ENCODE data around the gene SLC6A17. TPM values are rescaled to one million over a fixed set of nuclear protein-coding genes. Genes with fewer than 3 reads are reported as not detected.

The SLC6A17 gene
- polyA plus RNA-seq, 6 donors from 2014 or later, result not detected

GRCh38 chr1:110165761-110166231 is 15.5 kb downstream of the SLC6A17 start:
- H3K27ac Mint-ChIP-seq, result no peak overlapping the region
- DNase-seq, result no peak
- peaks cover 0 to 1% of the 10 kb centered on the region in 2 donors for H3K36me3 Mint-ChIP-seq
- peaks cover 0 to 2% (median 0%) of the 10 kb centered on the region in 7 donors for H3K9me3 Mint-ChIP-seq
- no peaks in the 10 kb centered on the region for H3K4me1 Mint-ChIP-seq
- H3K4me3 Mint-ChIP-seq, result no peak overlapping the region
- peaks cover 7 to 36% (median 17%) of the 10 kb centered on the region in 3 donors for H3K27me3 Mint-ChIP-seq
- no peak for ATAC-seq (ENCODE audit: low read depth in 2 of 2)

GRCh38 chr1:110166861-110167260 is 16.6 kb downstream of the SLC6A17 start:
- H3K4me3 Mint-ChIP-seq, result no peak overlapping the region
- ATAC-seq (ENCODE audit: low read depth in 2 of 2) (no peak), DNase-seq (no peak)
- peaks cover 0 to 1% (median 0%) of the 10 kb centered on the region in 7 donors for H3K9me3 Mint-ChIP-seq
- no peak overlapping the region for H3K27ac Mint-ChIP-seq
- H3K27me3 Mint-ChIP-seq, result peaks cover 7 to 41% (median 22%) of the 10 kb centered on the region in 3 donors
- H3K4me1 Mint-ChIP-seq, result no peaks in the 10 kb centered on the region
- no peaks in the 10 kb centered on the region for H3K36me3 Mint-ChIP-seq

DNA sequence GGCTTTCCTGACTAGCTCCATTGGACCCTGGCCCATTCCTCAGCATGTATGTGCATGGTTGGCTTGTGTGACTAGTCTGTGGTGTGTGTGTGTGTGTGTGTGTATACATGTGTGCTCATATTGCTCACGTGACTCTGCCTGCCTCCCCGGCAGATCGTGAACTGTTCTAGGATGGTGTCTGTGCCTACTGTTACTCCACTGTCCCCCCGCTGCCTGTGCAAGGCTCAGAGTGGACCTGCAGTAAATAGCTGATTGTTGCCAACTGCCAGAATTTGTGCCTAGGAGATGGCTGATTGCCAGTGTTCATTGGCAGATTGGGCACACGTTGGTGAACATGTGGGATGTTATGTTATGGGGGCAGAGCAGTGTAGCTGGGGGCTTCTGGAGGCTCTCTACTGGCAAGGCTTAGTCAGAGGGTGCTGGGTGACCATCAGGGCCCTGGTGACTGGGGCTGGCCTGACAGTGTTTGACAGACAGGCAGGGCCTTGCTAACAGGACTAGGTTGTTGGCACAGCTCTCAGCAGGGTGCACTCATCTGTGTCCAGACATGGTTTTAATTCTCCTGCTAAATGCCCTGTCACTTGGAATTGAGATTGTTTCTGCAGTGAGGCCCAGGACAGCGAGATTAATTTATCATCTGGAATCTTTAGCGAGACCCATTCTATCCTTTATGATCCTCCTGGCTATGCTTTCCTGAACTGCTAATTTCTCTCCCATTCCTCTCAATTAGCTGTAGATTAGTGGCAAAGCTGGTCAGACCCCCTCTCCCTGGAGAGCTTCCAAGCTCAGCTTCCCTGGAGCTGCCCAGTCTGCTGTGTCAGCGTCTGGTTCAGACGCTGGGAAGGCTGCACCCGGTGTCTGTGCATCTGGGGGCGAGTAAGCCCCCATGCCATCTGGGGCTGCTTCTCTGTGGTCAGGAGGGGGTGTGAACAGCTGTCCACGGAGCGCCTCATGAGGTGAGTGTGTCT is 20.8 kb downstream of the SLC6A17 start:
- peaks cover 10 to 42% (median 40%) of the 10 kb centered on the region in 3 donors for H3K27me3 Mint-ChIP-seq
- H3K4me3 Mint-ChIP-seq, result no peak overlapping the region
- DNase-seq (no peak), ATAC-seq (ENCODE audit: low read depth in 2 of 2) (no peak)
- H3K27ac Mint-ChIP-seq, result no peak overlapping the region
- H3K9me3 Mint-ChIP-seq, result no peaks in the 10 kb centered on the region
- no peaks in the 10 kb centered on the region for H3K4me1 Mint-ChIP-seq
- H3K36me3 Mint-ChIP-seq, result no peaks in the 10 kb centered on the region

DNA sequence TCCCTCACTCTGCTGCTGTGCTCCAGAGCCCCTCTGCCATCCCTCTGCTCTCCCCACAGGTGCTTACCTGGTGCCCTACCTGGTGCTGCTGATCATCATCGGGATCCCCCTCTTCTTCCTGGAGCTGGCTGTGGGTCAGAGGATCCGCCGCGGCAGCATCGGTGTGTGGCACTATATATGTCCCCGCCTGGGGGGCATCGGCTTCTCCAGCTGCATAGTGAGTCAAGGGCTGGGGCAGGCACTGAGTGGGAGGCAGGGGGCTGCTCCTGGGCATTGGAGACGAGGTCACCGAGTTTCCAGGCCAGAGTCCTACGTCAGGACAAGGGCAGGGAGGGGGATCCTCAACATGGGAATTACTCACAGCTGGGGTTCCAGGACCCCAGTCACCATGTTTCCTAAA is 21.7 kb downstream of the SLC6A17 start:
- Mint-ChIP-seq H3K27ac (peak overlapping the region in 1 of 6 donors; percentile 52), H3K27me3 (peaks cover 16 to 51% (median 46%) of the 10 kb centered on the region in 3 donors), H3K4me1 (no peaks in the 10 kb centered on the region), H3K9me3 (no peaks in the 10 kb centered on the region), H3K4me3 (no peak overlapping the region), H3K36me3 (no peaks in the 10 kb centered on the region)
- DNase-seq (no peak), ATAC-seq (ENCODE audit: low read depth in 2 of 2) (no peak)

DNA sequence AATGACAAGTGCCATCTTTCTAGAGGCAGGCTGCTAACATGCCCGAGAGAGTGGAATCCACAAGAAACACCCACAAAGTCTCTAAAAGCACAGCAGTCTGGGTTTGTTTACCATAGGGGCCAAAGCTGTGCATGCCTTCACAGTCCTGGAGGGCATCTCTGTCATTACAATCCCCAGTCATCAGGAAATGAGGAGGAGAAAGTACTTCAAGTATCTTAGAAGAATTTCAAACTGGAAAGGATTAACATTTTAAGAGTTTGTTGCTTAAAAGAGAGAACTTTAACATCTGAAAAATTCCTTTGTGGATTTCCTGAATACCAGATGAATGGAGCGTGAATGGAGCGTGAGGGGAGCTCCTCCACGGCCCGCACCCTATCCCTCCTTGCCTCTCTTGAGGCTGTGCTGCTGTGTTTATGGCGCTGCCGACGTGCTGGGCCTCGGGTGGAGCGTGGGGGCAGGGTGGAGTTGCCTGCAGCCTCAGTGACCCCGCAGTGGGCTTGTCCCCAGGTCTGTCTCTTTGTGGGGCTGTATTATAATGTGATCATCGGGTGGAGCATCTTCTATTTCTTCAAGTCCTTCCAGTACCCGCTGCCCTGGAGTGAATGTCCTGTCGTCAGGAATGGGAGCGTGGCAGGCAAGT is 23.3 kb downstream of the SLC6A17 start:
- no peak overlapping the region for H3K27ac Mint-ChIP-seq
- ATAC-seq (ENCODE audit: low read depth in 2 of 2) (no peak), DNase-seq (no peak)
- H3K4me3 Mint-ChIP-seq, result peak overlapping the region in 1 of 8 donors; percentile 22
- H3K4me1 Mint-ChIP-seq, result no peaks in the 10 kb centered on the region
- peaks cover 0 to 3% (median 2%) of the 10 kb centered on the region in 7 donors for H3K9me3 Mint-ChIP-seq
- H3K27me3 Mint-ChIP-seq, result peaks cover 12 to 54% (median 46%) of the 10 kb centered on the region in 3 donors
- no peaks in the 10 kb centered on the region for H3K36me3 Mint-ChIP-seq

- Mint-ChIP-seq H3K27ac (no peak overlapping the region), H3K4me1 (no peaks in the 10 kb centered on the region), H3K9me3 (peaks cover 0 to 7% (median 4%) of the 10 kb centered on the region in 7 donors), H3K4me3 (no peak overlapping the region), H3K27me3 (peaks cover 12 to 54% (median 46%) of the 10 kb centered on the region in 3 donors), H3K36me3 (no peaks in the 10 kb centered on the region)
- DNase-seq, result no peak
- no peak for ATAC-seq (ENCODE audit: low read depth in 2 of 2)
These were observed 24.7 kb downstream of the SLC6A17 start for GRCh38 chr1:110174961-110175360.

- DNase-seq (no peak), ATAC-seq (ENCODE audit: low read depth in 2 of 2) (no peak)
- Mint-ChIP-seq H3K4me1 (no peaks in the 10 kb centered on the region), H3K9me3 (peaks cover 0 to 7% (median 4%) of the 10 kb centered on the region in 7 donors), H3K4me3 (no peak overlapping the region), H3K27me3 (peaks cover 12 to 43% (median 35%) of the 10 kb centered on the region in 3 donors), H3K27ac (peak overlapping the region in 1 of 6 donors; percentile 23), H3K36me3 (no peaks in the 10 kb centered on the region)
These were observed 26.1 kb downstream of the SLC6A17 start for GRCh38 chr1:110176299-110176956.

- Mint-ChIP-seq H3K4me3 (no peak overlapping the region), H3K27ac (no peak overlapping the region), H3K27me3 (peaks cover 12 to 32% (median 25%) of the 10 kb centered on the region in 3 donors), H3K9me3 (peaks cover 0 to 7% (median 4%) of the 10 kb centered on the region in 7 donors), H3K4me1 (no peaks in the 10 kb centered on the region), H3K36me3 (no peaks in the 10 kb centered on the region)
- ATAC-seq (ENCODE audit: low read depth in 2 of 2), result no peak
- no peak for DNase-seq
These were observed 27.5 kb downstream of the SLC6A17 start for GRCh38 chr1:110177775-110178174.

- no peaks in the 10 kb centered on the region for H3K36me3 Mint-ChIP-seq
- peaks cover 0 to 27% (median 13%) of the 10 kb centered on the region in 3 donors for H3K27me3 Mint-ChIP-seq
- ATAC-seq (ENCODE audit: low read depth in 2 of 2), result no peak
These were observed 33.4 kb downstream of the SLC6A17 start for GRCh38 chr1:110183642-110184167.

DNA sequence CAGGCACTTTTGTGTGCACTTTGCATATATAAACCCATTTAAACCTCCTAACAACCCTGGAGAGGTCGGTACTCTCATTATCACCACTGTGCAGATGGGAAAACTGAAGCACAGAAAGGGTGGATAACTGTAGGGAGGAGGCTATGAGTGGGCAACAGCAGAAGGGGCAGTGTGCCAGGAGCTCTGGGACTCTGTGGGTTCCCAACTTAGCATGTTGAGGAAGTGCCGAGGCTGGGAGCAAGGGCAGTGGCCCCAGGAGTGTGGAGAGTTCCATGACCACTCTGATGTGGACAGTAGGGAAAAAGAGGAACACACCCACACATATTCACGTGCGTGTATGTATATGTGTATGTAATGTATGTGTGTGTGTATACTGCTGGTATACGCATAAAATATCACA is 34.2 kb downstream of the SLC6A17 start:
- no peaks in the 10 kb centered on the region for H3K9me3 Mint-ChIP-seq
- H3K4me3 Mint-ChIP-seq, result no peak overlapping the region
- no peak for DNase-seq
- no peak for ATAC-seq (ENCODE audit: low read depth in 2 of 2)
- no peaks in the 10 kb centered on the region for H3K36me3 Mint-ChIP-seq
- peak overlapping the region in 1 of 6 donors; percentile 26 for H3K27ac Mint-ChIP-seq
- H3K27me3 Mint-ChIP-seq, result peaks cover 2 to 35% (median 20%) of the 10 kb centered on the region in 3 donors
- no peaks in the 10 kb centered on the region for H3K4me1 Mint-ChIP-seq

More at GRCh38 chr1:110183642-110184167, 33.4 kb downstream of the SLC6A17 start:
- peaks cover 0 to 4% (median 1%) of the 10 kb centered on the region in 7 donors for H3K9me3 Mint-ChIP-seq
- H3K4me3 Mint-ChIP-seq, result no peak overlapping the region
- H3K4me1 Mint-ChIP-seq, result no peaks in the 10 kb centered on the region
- no peak overlapping the region for H3K27ac Mint-ChIP-seq
- DNase-seq, result no peak

DNA sequence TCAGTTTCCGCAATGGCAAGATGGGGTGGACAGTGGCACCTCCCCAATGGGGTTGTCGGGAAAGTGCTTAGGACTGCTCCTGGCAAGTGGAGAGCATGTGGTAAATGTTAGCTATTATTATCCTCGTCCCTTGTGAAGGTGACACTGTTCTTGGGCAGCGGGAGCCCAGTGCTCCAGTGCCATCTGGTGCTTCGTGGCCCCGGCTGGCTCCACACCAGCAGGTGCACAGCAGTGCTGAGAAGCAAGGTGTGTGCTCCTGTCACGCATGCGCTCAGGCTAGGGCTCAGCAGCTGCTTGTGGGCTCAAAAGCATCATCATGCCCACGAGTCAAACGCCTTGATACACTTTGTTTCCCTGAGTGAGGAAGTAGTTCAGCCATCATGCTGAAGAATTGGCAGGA is 34.9 kb downstream of the SLC6A17 start:
- Mint-ChIP-seq H3K4me3 (no peak overlapping the region), H3K4me1 (no peaks in the 10 kb centered on the region), H3K27ac (no peak overlapping the region), H3K27me3 (peaks cover 6 to 40% (median 26%) of the 10 kb centered on the region in 3 donors), H3K36me3 (no peaks in the 10 kb centered on the region), H3K9me3 (no peaks in the 10 kb centered on the region)
- no peak for DNase-seq
- ATAC-seq (ENCODE audit: low read depth in 2 of 2), result no peak

DNA sequence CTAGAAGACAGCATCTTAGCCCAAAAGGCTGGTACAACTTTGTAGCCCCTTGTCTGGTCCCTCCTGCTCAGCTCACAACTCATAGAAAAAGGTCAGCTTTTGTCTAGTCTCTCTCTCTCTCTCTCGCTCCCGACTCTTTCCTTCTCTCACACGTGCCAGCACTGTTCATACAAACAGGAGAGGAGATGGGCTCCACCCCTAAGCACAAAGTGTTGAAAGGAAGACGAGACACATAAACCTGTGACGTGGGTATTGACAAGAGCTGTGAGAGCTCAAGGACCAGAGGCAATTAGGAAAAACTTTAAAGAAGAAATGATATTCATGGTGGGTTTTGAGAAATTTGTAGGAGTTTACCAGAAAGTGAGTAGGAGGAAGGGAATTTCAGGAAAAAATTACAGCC is 36.3 kb downstream of the SLC6A17 start:
- Mint-ChIP-seq H3K9me3 (no peaks in the 10 kb centered on the region), H3K4me1 (no peaks in the 10 kb centered on the region), H3K27me3 (peaks cover 10 to 45% (median 33%) of the 10 kb centered on the region in 3 donors), H3K27ac (no peak overlapping the region), H3K36me3 (no peaks in the 10 kb centered on the region), H3K4me3 (no peak overlapping the region)
- ATAC-seq (ENCODE audit: low read depth in 2 of 2), result no peak
- no peak for DNase-seq

All from naive B cell (primary cell).